ENCODE data around the gene TPM3.

TPM3 gene

DNA sequence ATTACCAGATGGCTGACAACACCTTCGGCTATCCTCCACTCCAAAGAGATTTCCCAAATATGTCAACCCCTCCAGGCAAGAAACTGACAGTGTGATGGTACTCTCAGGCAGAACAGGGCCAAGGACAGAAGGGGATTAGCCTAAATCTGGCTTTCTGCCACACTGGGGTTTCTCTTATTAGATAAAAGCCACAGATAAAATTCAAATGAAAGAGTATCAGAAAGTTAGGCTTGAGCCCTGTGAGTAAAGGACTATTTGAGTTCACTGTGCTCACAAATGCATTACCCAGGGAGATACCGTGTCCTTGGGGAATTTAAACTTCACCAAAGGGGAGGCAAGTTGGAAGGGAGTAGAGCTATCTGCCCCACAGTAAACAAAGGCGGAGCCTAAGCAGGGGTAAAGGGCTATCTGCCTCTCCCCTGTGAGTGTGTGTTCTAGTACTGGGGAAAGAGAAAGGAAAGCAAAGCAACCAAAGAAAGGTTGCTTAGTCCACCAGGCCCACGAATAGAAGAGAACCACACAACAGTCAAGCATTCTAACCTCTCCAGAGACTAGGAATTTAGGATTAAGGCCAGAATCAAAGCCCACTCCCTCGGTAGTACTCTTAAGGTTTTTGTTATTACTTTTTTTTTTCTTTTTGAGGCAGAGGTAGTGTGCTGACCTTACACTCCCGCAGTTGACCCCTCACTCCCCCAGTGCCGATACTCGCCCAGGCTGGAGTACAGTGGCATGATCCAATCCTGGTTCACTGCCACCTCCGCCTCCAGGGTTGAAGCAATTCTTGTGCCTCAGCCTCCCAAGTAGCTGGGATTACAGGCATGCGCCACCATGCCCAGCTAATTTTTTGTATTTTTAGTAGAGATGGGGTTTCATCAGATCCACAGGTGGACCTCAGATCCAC, 12.7 kb downstream of the TPM3 start:
- no peak overlapping the region for H2AK5ac ChIP-seq (ENCODE audit: low read depth, low read length)
- peaks cover 6 to 49% of the 10 kb centered on the region in 2 donors for H3K36me3 ChIP-seq (replicated peaks in 1 of 2; ENCODE audit: control insufficient read depth in 2 of 2, insufficient read depth in 2 of 2, low read length in 2 of 2)
- no peak for DNase-seq (ENCODE audit: low spot score)
- H3K14ac ChIP-seq (ENCODE audit: low read length) = no peak overlapping the region
- WGBS, 2 donors (ENCODE audit: extremely low coverage in 2 of 2, insufficient read length in 2 of 2, insufficient replicate concordance in 1 of 2) = no CpG with 5 or more reads among the region's 10 CpGs
- peaks cover 22 to 31% of the 10 kb centered on the region in 2 donors for H3K4me1 ChIP-seq (ENCODE audit: control insufficient read depth in 2 of 2, insufficient read depth in 1 of 2, low read depth in 1 of 2, low read length in 2 of 2)
- no peaks in the 10 kb centered on the region for H3K27me3 ChIP-seq (ENCODE audit: control insufficient read depth in 3 of 3, insufficient read depth in 3 of 3, low read depth in 1 of 3, low read length in 3 of 3)
- no peak overlapping the region for H4K8ac ChIP-seq (ENCODE audit: low read depth, low read length)
- H3K9ac ChIP-seq (ENCODE audit: low read depth, low read length, poor library complexity) = no peak overlapping the region
- no peak overlapping the region for H3K4me2 ChIP-seq (ENCODE audit: insufficient read depth, low read length, poor library complexity, severe bottlenecking)
- H3K9me3 ChIP-seq (replicated peaks in 1 of 2; ENCODE audit: control insufficient read depth in 2 of 2, insufficient read depth in 1 of 2, low read depth in 1 of 2, low read length in 2 of 2) = no peaks in the 10 kb centered on the region
- no peak overlapping the region for H2BK12ac ChIP-seq (ENCODE audit: low read length)
- H2BK120ac ChIP-seq (ENCODE audit: low read depth, low read length) = no peak overlapping the region
- H3K79me1 ChIP-seq (ENCODE audit: low read depth, low read length) = peaks cover 5% of the 10 kb centered on the region
- no peak overlapping the region for H3K18ac ChIP-seq (ENCODE audit: low read length)
- H2BK5ac ChIP-seq (ENCODE audit: low read length) = no peak overlapping the region
- no peak overlapping the region for H2AFZ ChIP-seq (ENCODE audit: low read length)
- H3K4me3 ChIP-seq (ENCODE audit: low read length in 2 of 2) = no peak overlapping the region
- H3K27ac ChIP-seq (replicated peaks; ENCODE audit: low read length) = peak overlapping the region; percentile 48
- no peak overlapping the region for H3K23ac ChIP-seq (ENCODE audit: low read depth, low read length, poor library complexity)
- no peak overlapping the region for H4K91ac ChIP-seq (ENCODE audit: low read depth, low read length, poor library complexity)
- no peak overlapping the region for H2BK15ac ChIP-seq (ENCODE audit: low read length)
- no peak overlapping the region for H3K4ac ChIP-seq (ENCODE audit: low read length)

DNA sequence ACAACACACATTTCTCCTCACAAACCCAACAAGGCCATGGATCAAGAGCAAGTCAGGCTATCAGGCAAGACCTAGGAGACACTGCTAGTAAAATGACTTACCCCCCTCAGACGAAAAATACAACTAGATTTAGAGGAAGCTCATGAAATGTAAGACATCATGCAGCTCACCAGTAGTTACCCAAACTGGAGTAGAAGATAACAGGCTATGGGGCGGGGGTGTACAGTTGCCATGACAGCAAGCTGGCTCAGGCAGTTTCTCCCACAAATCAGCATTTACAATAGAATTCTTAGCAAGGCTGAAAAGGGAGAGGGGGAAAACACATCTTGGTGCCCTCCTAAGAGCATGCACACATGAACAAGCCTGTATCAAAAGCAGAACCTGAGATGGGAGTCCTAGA, 13.9 kb downstream of the TPM3 start:
- Histone ChIP-seq H3K79me1 (ENCODE audit: low read depth, low read length) (peaks cover 5% of the 10 kb centered on the region), H2BK15ac (ENCODE audit: low read length) (no peak overlapping the region), H3K27ac (replicated peaks; ENCODE audit: low read length) (peak overlapping the region; percentile 48), H2AK5ac (ENCODE audit: low read depth, low read length) (no peak overlapping the region), H2BK120ac (ENCODE audit: low read depth, low read length) (no peak overlapping the region), H3K9me3 (replicated peaks in 1 of 2; ENCODE audit: control insufficient read depth in 2 of 2, insufficient read depth in 1 of 2, low read depth in 1 of 2, low read length in 2 of 2) (no peaks in the 10 kb centered on the region), H3K4me1 (ENCODE audit: control insufficient read depth in 2 of 2, insufficient read depth in 1 of 2, low read depth in 1 of 2, low read length in 2 of 2) (peaks cover 19 to 28% of the 10 kb centered on the region in 2 donors), H3K36me3 (replicated peaks in 1 of 2; ENCODE audit: control insufficient read depth in 2 of 2, insufficient read depth in 2 of 2, low read length in 2 of 2) (peaks cover 7 to 59% of the 10 kb centered on the region in 2 donors), H3K9ac (ENCODE audit: low read depth, low read length, poor library complexity) (no peak overlapping the region), H3K23ac (ENCODE audit: low read depth, low read length, poor library complexity) (no peak overlapping the region), H2AFZ (ENCODE audit: low read length) (no peak overlapping the region), H3K4me2 (ENCODE audit: insufficient read depth, low read length, poor library complexity, severe bottlenecking) (no peak overlapping the region), H3K4me3 (ENCODE audit: low read length in 2 of 2) (no peak overlapping the region), H3K18ac (ENCODE audit: low read length) (no peak overlapping the region), H2BK5ac (ENCODE audit: low read length) (no peak overlapping the region), H3K4ac (ENCODE audit: low read length) (no peak overlapping the region), H3K27me3 (ENCODE audit: control insufficient read depth in 3 of 3, insufficient read depth in 3 of 3, low read depth in 1 of 3, low read length in 3 of 3) (no peaks in the 10 kb centered on the region), H4K91ac (ENCODE audit: low read depth, low read length, poor library complexity) (no peak overlapping the region), H2BK12ac (ENCODE audit: low read length) (no peak overlapping the region), H4K8ac (ENCODE audit: low read depth, low read length) (no peak overlapping the region), H3K14ac (ENCODE audit: low read length) (no peak overlapping the region)
- WGBS, 2 donors (ENCODE audit: extremely low coverage in 2 of 2, insufficient read length in 2 of 2, insufficient replicate concordance in 1 of 2) = no CpG with 5 or more reads among the region's 2 CpGs
- DNase-seq (ENCODE audit: low spot score) = no peak

DNA sequence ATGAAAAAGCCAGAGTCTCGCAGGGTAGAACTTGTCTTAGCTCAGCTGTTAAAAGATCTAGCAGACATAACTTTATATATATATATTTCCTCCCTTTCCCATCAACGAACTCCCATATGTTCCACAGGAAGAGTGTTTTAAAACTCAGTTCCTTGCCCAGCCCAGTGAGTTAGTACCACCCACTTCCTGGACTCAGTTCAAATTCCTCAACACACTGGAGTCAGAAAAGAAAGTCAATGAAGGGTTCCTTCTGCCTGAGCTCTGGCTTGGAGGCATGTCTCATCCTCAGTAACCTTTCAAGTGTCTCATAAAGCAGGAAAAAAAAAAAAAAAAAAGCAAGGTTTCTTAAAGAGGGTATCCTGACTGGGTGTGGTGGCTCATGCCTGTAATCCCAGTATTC, 15.6 kb downstream of the TPM3 start:
- H3K27me3 ChIP-seq (ENCODE audit: control insufficient read depth in 3 of 3, insufficient read depth in 3 of 3, low read depth in 1 of 3, low read length in 3 of 3) = no peaks in the 10 kb centered on the region
- H3K27ac ChIP-seq (replicated peaks; ENCODE audit: low read length) = no peak overlapping the region
- H3K4me3 ChIP-seq (ENCODE audit: low read length in 2 of 2) = no peak overlapping the region
- H3K4ac ChIP-seq (ENCODE audit: low read length) = no peak overlapping the region
- no peak overlapping the region for H3K9ac ChIP-seq (ENCODE audit: low read depth, low read length, poor library complexity)
- H3K79me1 ChIP-seq (ENCODE audit: low read depth, low read length) = no peaks in the 10 kb centered on the region
- H3K4me2 ChIP-seq (ENCODE audit: insufficient read depth, low read length, poor library complexity, severe bottlenecking) = no peak overlapping the region
- no peak overlapping the region for H2AFZ ChIP-seq (ENCODE audit: low read length)
- no peak overlapping the region for H2BK15ac ChIP-seq (ENCODE audit: low read length)
- H2AK5ac ChIP-seq (ENCODE audit: low read depth, low read length) = no peak overlapping the region
- H4K91ac ChIP-seq (ENCODE audit: low read depth, low read length, poor library complexity) = no peak overlapping the region
- H3K4me1 ChIP-seq (ENCODE audit: control insufficient read depth in 2 of 2, insufficient read depth in 1 of 2, low read depth in 1 of 2, low read length in 2 of 2) = peaks cover 17 to 27% of the 10 kb centered on the region in 2 donors
- no peak overlapping the region for H2BK120ac ChIP-seq (ENCODE audit: low read depth, low read length)
- H3K23ac ChIP-seq (ENCODE audit: low read depth, low read length, poor library complexity) = no peak overlapping the region
- no peak overlapping the region for H4K8ac ChIP-seq (ENCODE audit: low read depth, low read length)
- no peak overlapping the region for H3K18ac ChIP-seq (ENCODE audit: low read length)
- H3K14ac ChIP-seq (ENCODE audit: low read length) = no peak overlapping the region
- H3K9me3 ChIP-seq (replicated peaks in 1 of 2; ENCODE audit: control insufficient read depth in 2 of 2, insufficient read depth in 1 of 2, low read depth in 1 of 2, low read length in 2 of 2) = no peaks in the 10 kb centered on the region
- H2BK5ac ChIP-seq (ENCODE audit: low read length) = no peak overlapping the region
- peaks cover 19 to 75% of the 10 kb centered on the region in 2 donors for H3K36me3 ChIP-seq (replicated peaks in 1 of 2; ENCODE audit: control insufficient read depth in 2 of 2, insufficient read depth in 2 of 2, low read length in 2 of 2)
- no peak for DNase-seq (ENCODE audit: low spot score)
- no peak overlapping the region for H2BK12ac ChIP-seq (ENCODE audit: low read length)
- no CpG with 5 or more reads among the region's 2 CpGs for WGBS, 2 donors (ENCODE audit: extremely low coverage in 2 of 2, insufficient read length in 2 of 2, insufficient replicate concordance in 1 of 2)

- peaks cover 28 to 85% of the 10 kb centered on the region in 2 donors for H3K36me3 ChIP-seq (replicated peaks in 1 of 2; ENCODE audit: control insufficient read depth in 2 of 2, insufficient read depth in 2 of 2, low read length in 2 of 2)
- H3K27ac ChIP-seq (replicated peaks; ENCODE audit: low read length) = no peak overlapping the region
- H2AK5ac ChIP-seq (ENCODE audit: low read depth, low read length) = no peak overlapping the region
These were observed 17.2 kb downstream of the TPM3 start for GRCh38 chr1:154174654-154175053.

More at GRCh38 chr1:154174654-154175053, 17.2 kb downstream of the TPM3 start:
- Histone ChIP-seq H3K79me1 (ENCODE audit: low read depth, low read length) (no peaks in the 10 kb centered on the region), H3K9ac (ENCODE audit: low read depth, low read length, poor library complexity) (no peak overlapping the region), H2AFZ (ENCODE audit: low read length) (no peak overlapping the region), H2BK5ac (ENCODE audit: low read length) (no peak overlapping the region), H3K27me3 (ENCODE audit: control insufficient read depth in 3 of 3, insufficient read depth in 3 of 3, low read depth in 1 of 3, low read length in 3 of 3) (no peaks in the 10 kb centered on the region), H3K4me1 (ENCODE audit: control insufficient read depth in 2 of 2, insufficient read depth in 1 of 2, low read depth in 1 of 2, low read length in 2 of 2) (peaks cover 12 to 22% of the 10 kb centered on the region in 2 donors), H3K23ac (ENCODE audit: low read depth, low read length, poor library complexity) (no peak overlapping the region), H3K4me3 (ENCODE audit: low read length in 2 of 2) (no peak overlapping the region), H3K18ac (ENCODE audit: low read length) (no peak overlapping the region), H3K4ac (ENCODE audit: low read length) (no peak overlapping the region), H3K4me2 (ENCODE audit: insufficient read depth, low read length, poor library complexity, severe bottlenecking) (no peak overlapping the region), H3K14ac (ENCODE audit: low read length) (no peak overlapping the region), H2BK15ac (ENCODE audit: low read length) (no peak overlapping the region), H2BK12ac (ENCODE audit: low read length) (no peak overlapping the region), H2BK120ac (ENCODE audit: low read depth, low read length) (no peak overlapping the region), H3K9me3 (replicated peaks in 1 of 2; ENCODE audit: control insufficient read depth in 2 of 2, insufficient read depth in 1 of 2, low read depth in 1 of 2, low read length in 2 of 2) (no peaks in the 10 kb centered on the region), H4K8ac (ENCODE audit: low read depth, low read length) (no peak overlapping the region), H4K91ac (ENCODE audit: low read depth, low read length, poor library complexity) (no peak overlapping the region)
- no peak for DNase-seq (ENCODE audit: low spot score)
- no CpG with 5 or more reads among the region's 4 CpGs for WGBS, 2 donors (ENCODE audit: extremely low coverage in 2 of 2, insufficient read length in 2 of 2, insufficient replicate concordance in 1 of 2)
